Breast epithelium (tissue), 3 donors: ENCODE results near the gene AK5.

Experiments
- CTCF ChIP-seq, 3 donors: fragments of 450-650 bp; IDR thresholded peaks; one replicate each; pipeline ENCODE4 v1.5.1; 2016 to 2017; ENCODE audit warnings: antibody characterized with exemption in 3 of 3, mild to moderate bottlenecking in 3 of 3, moderate library complexity in 3 of 3
- POLR2A ChIP-seq: fragments of 450-650 bp; IDR thresholded peaks from one replicate; pipeline ENCODE4 v1.6.1; 2016; ENCODE audit warnings: antibody characterized with exemption, mild to moderate bottlenecking, moderate library complexity

GRCh38 chr1:77475641-77476040 is 193.8 kb downstream of the AK5 start:
- TF ChIP-seq CTCF (IDR thresholded peaks at IDR 0.05) = no peak
- TF ChIP-seq POLR2A = no peak
